SK-N-MC (cell line): ENCODE measurements around the gene KLHDC8A.
A peak's percentile ranks its signal among the peaks of the same experiment; 100 is the strongest.
"Not testable (repeated sequence)": the region's sequence is repeated elsewhere in the genome, so short reads cannot be mapped to it uniquely, and the experiment has no call there.

Experiments used
- DNase-seq: peaks from one replicate; pipeline ENCODE4 v3.0.0-alpha.2; 2011; ENCODE audit warnings: low read depth, low spot score
- H3K27ac ChIP-seq: fragments of 200-600 bp; sonication (generic); 2 replicates; pipeline ENCODE4 v1.5.1; 2016; ENCODE audit warnings: mixed run types
- H3K36me3 ChIP-seq: fragments of 200-600 bp; sonication (generic); 2 replicates; pipeline ENCODE4 v1.6.1; 2017; ENCODE audit warnings: antibody characterized with exemption, low read length, mixed read lengths; ENCODE audit not compliant: insufficient read depth
- H3K4me3 ChIP-seq: fragments of 200-600 bp; sonication (generic); 2 replicates; pipeline ENCODE4 v1.5.1; 2016
- H3K9ac ChIP-seq: fragments of 200-600 bp; sonication (generic); 2 replicates; pipeline ENCODE4 v1.8.0; 2017; ENCODE audit warnings: mixed run types, mixed read lengths; ENCODE audit not compliant: insufficient read length
- H3K9me3 ChIP-seq: fragments of 200-600 bp; sonication (generic); 2 replicates; pipeline ENCODE4 v1.6.1; 2017; ENCODE audit warnings: low read depth, mild to moderate bottlenecking, antibody characterized with exemption, low read length, moderate library complexity, mixed read lengths
- EZH2 ChIP-seq: fragments of 200-600 bp; sonication (generic); IDR thresholded peaks from one replicate; pipeline ENCODE4 v1.6.1; 2017; ENCODE audit warnings: antibody characterized with exemption
- FOXP2 ChIP-seq: optimal IDR thresholded peaks from 2 replicates; pipeline ENCODE3; 2011; ENCODE audit warnings: mild to moderate bottlenecking, moderate library complexity; ENCODE audit not compliant: insufficient read depth; ENCODE audit errors: extremely low read length, control extremely low read depth
- POLR2AphosphoS5 ChIP-seq: IDR thresholded peaks from 2 replicates; pipeline ENCODE4 v1.6.1; 2012; ENCODE audit warnings: mild to moderate bottlenecking, low read depth, low read length, borderline replicate concordance

KLHDC8A gene

GRCh38 chr1:205298191-205298994 is 58.3 kb downstream of the KLHDC8A start:
- Histone ChIP-seq H3K4me3 (no peak overlapping the region), H3K9ac (no peak overlapping the region)
- peak; percentile 22 for DNase-seq

GRCh38 chr1:205297546-205298177 is 59.1 kb downstream of the KLHDC8A start:
- H3K4me3 ChIP-seq, H3K36me3 ChIP-seq, DNase-seq, H3K27ac ChIP-seq, H3K9ac ChIP-seq, H3K9me3 ChIP-seq: not testable (repeated sequence)

More at GRCh38 chr1:205298191-205298994, 58.3 kb downstream of the KLHDC8A start:
- H3K27ac ChIP-seq = no peak overlapping the region
- no peaks in the 10 kb centered on the region for H3K36me3 ChIP-seq
- TF ChIP-seq FOXP2 (no peak), POLR2AphosphoS5 (no peak), EZH2 (no peak)
- H3K9me3 ChIP-seq = no peaks in the 10 kb centered on the region

- H3K27ac ChIP-seq = no peak overlapping the region
- no peak overlapping the region for H3K9ac ChIP-seq
These were observed 60.6 kb downstream of the KLHDC8A start for GRCh38 chr1:205296154-205296553.

GRCh38 chr1:205294934-205295333 is 61.8 kb downstream of the KLHDC8A start:
- TF ChIP-seq POLR2AphosphoS5 (no peak), EZH2 (no peak), FOXP2 (no peak)
- Histone ChIP-seq H3K36me3 (no peaks in the 10 kb centered on the region), H3K27ac (no peak overlapping the region), H3K9me3 (no peaks in the 10 kb centered on the region), H3K9ac (no peak overlapping the region), H3K4me3 (no peak overlapping the region)
- DNase-seq = no peak

More at GRCh38 chr1:205296154-205296553, 60.6 kb downstream of the KLHDC8A start:
- TF ChIP-seq FOXP2 = no peak
- TF ChIP-seq POLR2AphosphoS5 = no peak
- no peak for TF ChIP-seq EZH2
- no peaks in the 10 kb centered on the region for H3K36me3 ChIP-seq
- H3K9me3 ChIP-seq = no peaks in the 10 kb centered on the region
- DNase-seq = no peak
- no peak overlapping the region for H3K4me3 ChIP-seq

- Histone ChIP-seq H3K9me3 (no peaks in the 10 kb centered on the region), H3K27ac (no peak overlapping the region), H3K9ac (no peak overlapping the region), H3K36me3 (no peaks in the 10 kb centered on the region), H3K4me3 (no peak overlapping the region)
- TF ChIP-seq FOXP2 = no peak
- TF ChIP-seq EZH2 = no peak
- no peak for TF ChIP-seq POLR2AphosphoS5
- no peak for DNase-seq
These were observed 62.4 kb downstream of the KLHDC8A start for GRCh38 chr1:205294175-205294917.

- H3K9ac ChIP-seq = no peak overlapping the region
- TF ChIP-seq POLR2AphosphoS5 = no peak
- TF ChIP-seq EZH2 = no peak
- TF ChIP-seq FOXP2 = no peak
- no peak overlapping the region for H3K27ac ChIP-seq
- H3K4me3 ChIP-seq = no peak overlapping the region
- no peaks in the 10 kb centered on the region for H3K36me3 ChIP-seq
- no peak for DNase-seq
- H3K9me3 ChIP-seq = no peaks in the 10 kb centered on the region
These were observed 63.2 kb downstream of the KLHDC8A start for GRCh38 chr1:205293350-205294074.

GRCh38 chr1:205291596-205291995 is 65.1 kb downstream of the KLHDC8A start:
- Histone ChIP-seq H3K9ac (no peak overlapping the region), H3K9me3 (no peaks in the 10 kb centered on the region), H3K4me3 (no peak overlapping the region), H3K36me3 (no peaks in the 10 kb centered on the region), H3K27ac (no peak overlapping the region)
- no peak for TF ChIP-seq EZH2
- DNase-seq = no peak
